Activated CD8-positive, alpha-beta T cell treated with anti-CD3 and anti-CD28 coated beads for 36 hours (primary cell): ENCODE measurements around the gene CFL1. TPM values are rescaled to one million over a fixed set of nuclear protein-coding genes. Genes with fewer than 3 reads are reported as not detected.

Experiments used
- ATAC-seq: fragments of 200-7000 bp; cut with Tn5 transposase; one replicate; pipeline ENCODE4 v1.10.0; 2021; ENCODE audit warnings: mild to moderate bottlenecking, moderate library complexity
- CTCF ChIA-PET: fragments of 350-600 bp; sonication (Branson Sonifier 250); formaldehyde crosslinking; loops from one replicate; lab custom pipeline; 2021; ENCODE audit warnings: antibody characterized with exemption; lab: Charles Lee
- POLR2A ChIA-PET: fragments of 350-600 bp; sonication (Branson Sonifier 250); formaldehyde crosslinking; loops from one replicate; lab custom pipeline; 2021; ENCODE audit warnings: antibody characterized with exemption; lab: Charles Lee
- DNase-seq: peaks from one replicate; pipeline ENCODE4 v3.0.0-alpha.2; 2020
- H3K27ac Mint-ChIP-seq: one replicate; pipeline ENCODE4 v1.8.0; 2021; ENCODE audit warnings: mild to moderate bottlenecking, mixed read lengths
- H3K27me3 Mint-ChIP-seq: one replicate; pipeline ENCODE4 v1.8.0; 2021; ENCODE audit warnings: mixed read lengths
- H3K36me3 Mint-ChIP-seq: one replicate; pipeline ENCODE4 v1.8.0; 2021; ENCODE audit warnings: low read depth, mixed read lengths
- H3K4me1 Mint-ChIP-seq: one replicate; pipeline ENCODE4 v1.8.0; 2021; ENCODE audit warnings: low read depth, mixed read lengths
- H3K4me3 Mint-ChIP-seq: one replicate; pipeline ENCODE4 v1.8.0; 2021; ENCODE audit warnings: mild to moderate bottlenecking, moderate library complexity, mixed read lengths
- H3K9me3 Mint-ChIP-seq: one replicate; pipeline ENCODE4 v1.8.0; 2021; ENCODE audit warnings: mixed read lengths
- intact Hi-C: fragments of 100-400 bp; cut with micrococcal nuclease; formaldehyde crosslinking; loops from one replicate; pipeline ENCODE4 v1.10.0; 2022
- total RNA-seq, 2 experiments: library from RNA; stranded (reverse); gene quantifications; one replicate each; pipeline ENCODE4 v1.2.3, GENCODE V29; 2021
- TF ChIP-seq, protein P1 (sequence below): fragments of 200-600 bp; IDR thresholded peaks from one replicate; pipeline ENCODE4 v1.8.0; 2022; ENCODE audit warnings: antibody characterized with exemption, mild to moderate bottlenecking

CFL1 gene
- total RNA-seq, 2 experiments from 2014 or later, result 1,059 to 1,062 TPM

DNA sequence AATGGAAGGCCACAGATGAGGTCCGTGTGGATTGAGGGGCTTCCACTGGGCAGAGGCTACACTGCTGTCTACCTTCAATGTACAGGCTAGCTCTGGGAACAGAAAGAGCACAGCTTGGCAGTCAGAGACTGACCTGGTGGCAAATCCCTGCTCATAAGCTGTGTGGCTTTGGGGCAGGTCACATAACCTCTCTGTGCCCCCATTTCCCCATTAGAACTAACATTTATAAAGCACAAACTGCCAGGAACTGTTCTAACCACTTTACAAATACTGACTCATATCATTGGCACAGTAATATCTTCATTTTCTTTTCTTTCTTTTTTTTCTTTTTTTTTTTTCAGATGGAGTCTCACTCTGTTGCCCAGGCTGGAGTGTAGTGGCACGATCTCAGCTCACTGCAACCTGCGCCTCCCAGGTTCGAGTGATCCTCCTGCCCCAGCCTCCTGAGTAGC is 39.1 kb upstream of the CFL1 start:
- peaks cover 49% of the 10 kb centered on the region for H3K4me1 Mint-ChIP-seq
- H3K36me3 Mint-ChIP-seq, result peaks cover 38% of the 10 kb centered on the region
- TF ChIP-seq, protein P1, sequence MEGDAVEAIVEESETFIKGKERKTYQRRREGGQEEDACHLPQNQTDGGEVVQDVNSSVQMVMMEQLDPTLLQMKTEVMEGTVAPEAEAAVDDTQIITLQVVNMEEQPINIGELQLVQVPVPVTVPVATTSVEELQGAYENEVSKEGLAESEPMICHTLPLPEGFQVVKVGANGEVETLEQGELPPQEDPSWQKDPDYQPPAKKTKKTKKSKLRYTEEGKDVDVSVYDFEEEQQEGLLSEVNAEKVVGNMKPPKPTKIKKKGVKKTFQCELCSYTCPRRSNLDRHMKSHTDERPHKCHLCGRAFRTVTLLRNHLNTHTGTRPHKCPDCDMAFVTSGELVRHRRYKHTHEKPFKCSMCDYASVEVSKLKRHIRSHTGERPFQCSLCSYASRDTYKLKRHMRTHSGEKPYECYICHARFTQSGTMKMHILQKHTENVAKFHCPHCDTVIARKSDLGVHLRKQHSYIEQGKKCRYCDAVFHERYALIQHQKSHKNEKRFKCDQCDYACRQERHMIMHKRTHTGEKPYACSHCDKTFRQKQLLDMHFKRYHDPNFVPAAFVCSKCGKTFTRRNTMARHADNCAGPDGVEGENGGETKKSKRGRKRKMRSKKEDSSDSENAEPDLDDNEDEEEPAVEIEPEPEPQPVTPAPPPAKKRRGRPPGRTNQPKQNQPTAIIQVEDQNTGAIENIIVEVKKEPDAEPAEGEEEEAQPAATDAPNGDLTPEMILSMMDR, result no peak
- intact Hi-C loops, result loop anchor here (10.0 kb wide), 1 partner anchor 68 kb away; the partner anchor contains the start of gene SART1
- no peaks in the 10 kb centered on the region for H3K9me3 Mint-ChIP-seq
- peak overlapping the region; percentile 57 for H3K27ac Mint-ChIP-seq
- ChIA-PET CTCF (interaction anchor here (1.2 to 7.1 kb wide), 4 partner anchors 8 to 148 kb away, joined by 3 to 50 read pairs (median 22); partner anchors contain the start of genes CCDC85B and FIBP), POLR2A (interaction anchor here (0.6 to 28.1 kb wide), 8 partner anchors 7 to 474 kb away, joined by 3 to 560 read pairs (median 6); partner anchors contain the start of genes CCDC85B, CFL1, EFEMP2 and FIBP)
- DNase-seq, result no peak
- H3K4me3 Mint-ChIP-seq, result no peak overlapping the region
- peaks cover under 1% of the 10 kb centered on the region for H3K27me3 Mint-ChIP-seq
- ATAC-seq, result no peak

DNA sequence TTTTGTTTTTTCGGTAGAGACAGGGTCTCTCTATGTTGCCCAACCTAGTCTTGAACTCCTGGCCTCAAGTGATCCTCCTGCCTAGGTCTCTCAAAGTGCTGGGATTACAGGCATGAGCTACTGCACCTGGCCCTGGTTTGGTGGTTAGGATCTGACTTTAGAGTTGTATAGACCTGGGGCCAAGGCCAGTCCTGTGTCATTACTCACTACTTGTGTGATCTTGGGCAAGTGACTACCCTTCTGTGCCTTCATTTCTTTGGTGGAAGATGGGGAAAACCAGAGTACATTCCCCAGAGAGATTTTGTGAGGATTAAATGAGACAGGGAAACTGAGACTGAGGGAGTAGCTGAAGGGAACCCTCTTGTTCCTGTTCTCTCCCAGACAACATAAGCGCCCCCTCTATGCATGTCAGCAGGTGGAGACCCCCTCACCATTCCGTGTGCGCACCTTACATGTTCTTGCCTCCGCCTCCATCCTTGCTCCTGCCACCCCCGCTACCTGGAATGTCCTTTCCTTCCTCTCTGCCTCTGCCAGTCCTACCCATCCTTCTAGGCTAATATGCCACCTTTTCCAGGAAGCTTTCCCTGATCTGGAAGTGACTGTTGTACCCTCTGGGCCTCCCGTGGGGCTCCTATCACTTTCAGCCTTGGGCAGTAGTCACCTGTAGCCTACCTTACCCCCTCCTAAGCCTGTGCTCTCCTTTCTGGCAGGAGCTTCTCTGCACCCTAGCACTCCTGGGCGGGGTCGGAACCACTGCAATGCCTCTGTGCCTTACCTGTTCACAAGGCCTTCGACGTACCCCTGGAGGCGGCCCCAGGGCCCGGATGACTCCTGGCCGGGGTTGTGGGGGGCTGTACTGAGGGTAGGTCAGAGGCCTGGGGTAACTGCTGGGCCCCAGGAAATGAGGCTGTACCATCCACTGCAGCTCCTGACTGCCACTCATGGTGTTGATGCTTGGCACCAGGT is 38.3 kb upstream of the CFL1 start:
- Mint-ChIP-seq H3K9me3 (no peaks in the 10 kb centered on the region), H3K4me3 (no peak overlapping the region), H3K4me1 (peaks cover 46% of the 10 kb centered on the region), H3K27ac (peak overlapping the region; percentile 57), H3K27me3 (no peaks in the 10 kb centered on the region), H3K36me3 (peaks cover 46% of the 10 kb centered on the region)
- DNase-seq (no peak), ATAC-seq (no peak)
- intact Hi-C loops, result loop anchor here (10.0 kb wide), 1 partner anchor 68 kb away; the partner anchor contains the start of gene SART1
- ChIA-PET POLR2A (interaction anchor here (0.7 to 28.1 kb wide), 9 partner anchors 8 to 65 kb away, joined by 3 to 560 read pairs (median 4); partner anchors contain the start of genes CFL1, EFEMP2, FIBP and MUS81), CTCF (interaction anchor here (1.2 to 7.1 kb wide), 3 partner anchors 7 to 148 kb away, joined by 3 to 50 read pairs (median 37); partner anchors contain the start of genes CCDC85B and FIBP)
- TF ChIP-seq, protein P1, result no peak

DNA sequence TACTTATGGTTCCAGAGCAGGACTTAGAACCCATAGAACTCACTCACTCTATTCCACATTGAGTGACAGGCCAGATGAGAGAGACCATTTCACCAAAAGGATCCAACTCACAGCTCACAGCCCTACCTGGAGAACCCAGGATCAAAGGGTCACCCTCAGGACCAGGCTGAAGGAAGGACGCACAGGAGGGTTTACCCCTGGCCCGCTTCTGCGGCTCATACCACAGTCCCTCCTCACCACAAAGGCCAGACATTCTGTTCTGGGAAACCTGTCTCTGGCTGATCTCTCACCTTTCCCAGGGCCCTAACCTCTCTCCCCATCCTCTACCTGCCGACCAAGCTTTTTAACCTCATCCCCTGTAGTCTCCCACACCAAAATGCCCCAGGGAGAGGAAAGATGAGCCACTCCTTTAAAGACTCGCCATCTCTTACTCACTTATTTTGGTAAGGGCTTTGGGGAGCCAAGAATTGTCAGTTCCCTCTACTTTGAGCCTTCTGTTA is 37.6 kb upstream of the CFL1 start:
- Mint-ChIP-seq H3K36me3 (peaks cover 46% of the 10 kb centered on the region), H3K9me3 (no peaks in the 10 kb centered on the region), H3K27me3 (no peaks in the 10 kb centered on the region), H3K4me1 (peaks cover 45% of the 10 kb centered on the region), H3K4me3 (no peak overlapping the region), H3K27ac (peak overlapping the region; percentile 53)
- TF ChIP-seq, protein P1, result no peak
- ChIA-PET POLR2A (interaction anchor here (0.7 to 28.1 kb wide), 7 partner anchors 19 to 66 kb away, joined by 3 to 560 read pairs (median 4); partner anchors contain the start of genes CFL1, EFEMP2, MUS81 and SART1), CTCF (interaction anchor here (0.7 to 7.1 kb wide), 2 partner anchors 11 to 276 kb away, joined by 3 to 50 read pairs; no protein-coding TSS in a partner anchor)
- ATAC-seq (no peak), DNase-seq (no peak)
- intact Hi-C loops, result loop anchor here (10.0 kb wide), 1 partner anchor 69 kb away; the partner anchor contains the start of gene SART1

DNA sequence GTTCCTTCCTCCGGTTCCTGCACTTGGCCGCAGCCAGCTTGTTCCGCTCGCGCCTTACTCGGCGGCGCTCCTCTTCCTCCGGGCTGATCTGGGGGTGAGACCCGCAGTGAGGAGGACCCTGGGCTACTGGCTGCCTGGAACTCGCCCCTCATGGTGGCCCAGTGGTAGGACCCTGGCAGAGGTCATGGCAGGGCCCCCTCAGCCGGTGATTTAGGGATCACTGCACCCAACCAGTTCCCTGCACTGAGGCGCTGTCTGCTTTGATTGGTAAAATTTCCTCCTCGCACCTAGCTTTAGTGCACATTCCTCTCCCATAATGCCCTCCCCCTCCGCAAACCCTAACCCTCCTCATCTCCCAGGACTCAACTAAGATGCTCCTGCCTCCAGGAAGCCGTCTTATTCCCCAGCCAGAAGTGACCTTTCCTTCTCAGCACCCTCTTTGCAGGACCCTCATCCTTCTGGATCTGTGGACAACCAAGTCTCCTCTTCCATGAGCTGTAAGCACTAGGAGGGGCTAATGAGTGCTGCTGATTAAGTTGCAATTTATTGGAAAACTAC is 36.1 kb upstream of the CFL1 start:
- DNase-seq (peak; percentile 56), ATAC-seq (no peak)
- intact Hi-C loops, result loop anchor here (10.0 kb wide), 1 partner anchor 71 kb away; the partner anchor contains the start of gene SART1
- Mint-ChIP-seq H3K36me3 (peaks cover 46% of the 10 kb centered on the region), H3K4me1 (peaks cover 54% of the 10 kb centered on the region), H3K27me3 (no peaks in the 10 kb centered on the region), H3K9me3 (no peaks in the 10 kb centered on the region), H3K27ac (peak overlapping the region; percentile 75), H3K4me3 (peak overlapping the region; percentile 94)
- CTCF ChIA-PET, result interaction anchor here (0.9 to 7.1 kb wide), 9 partner anchors 9 to 128 kb away, joined by 3 to 50 read pairs (median 4); partner anchors contain the start of gene AP5B1
- POLR2A ChIA-PET, result interaction anchor here (0.6 to 28.1 kb wide), 11 partner anchors 18 to 242 kb away, joined by 3 to 560 read pairs (median 4); partner anchors contain the start of genes CFL1, EFEMP2, MUS81 and SART1
- TF ChIP-seq, protein P1, result no peak
